HG03571 (cell line): ENCODE results near the gene PBX4.

Experiments used
- ATAC-seq: cut with Tn5 transposase; IDR thresholded peaks from one replicate; pipeline ENCODE4 v1.9.1; 2021; ENCODE audit not compliant: unreplicated experiment

Gene PBX4

DNA sequence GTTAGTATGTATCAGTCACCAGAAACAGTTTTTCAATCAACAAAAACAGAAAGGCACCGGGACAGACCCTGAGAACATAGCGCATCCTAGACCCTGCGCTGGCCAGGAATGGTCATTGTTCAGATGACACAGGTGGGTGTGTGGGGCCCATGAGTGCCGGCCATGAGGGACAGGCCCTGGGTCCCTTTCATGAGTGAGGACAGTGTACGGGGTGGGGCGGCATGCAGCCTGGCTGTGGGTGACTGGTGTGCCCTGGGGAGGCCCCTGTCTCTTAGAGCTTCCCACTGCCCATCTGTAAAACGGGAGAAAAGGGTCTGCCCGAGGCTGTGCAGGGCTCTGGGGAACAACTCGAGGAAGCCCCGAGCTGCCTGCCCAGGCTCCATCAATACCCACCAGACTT lies 25.8 kb downstream of the PBX4 start:
- ATAC-seq = no peak

DNA sequence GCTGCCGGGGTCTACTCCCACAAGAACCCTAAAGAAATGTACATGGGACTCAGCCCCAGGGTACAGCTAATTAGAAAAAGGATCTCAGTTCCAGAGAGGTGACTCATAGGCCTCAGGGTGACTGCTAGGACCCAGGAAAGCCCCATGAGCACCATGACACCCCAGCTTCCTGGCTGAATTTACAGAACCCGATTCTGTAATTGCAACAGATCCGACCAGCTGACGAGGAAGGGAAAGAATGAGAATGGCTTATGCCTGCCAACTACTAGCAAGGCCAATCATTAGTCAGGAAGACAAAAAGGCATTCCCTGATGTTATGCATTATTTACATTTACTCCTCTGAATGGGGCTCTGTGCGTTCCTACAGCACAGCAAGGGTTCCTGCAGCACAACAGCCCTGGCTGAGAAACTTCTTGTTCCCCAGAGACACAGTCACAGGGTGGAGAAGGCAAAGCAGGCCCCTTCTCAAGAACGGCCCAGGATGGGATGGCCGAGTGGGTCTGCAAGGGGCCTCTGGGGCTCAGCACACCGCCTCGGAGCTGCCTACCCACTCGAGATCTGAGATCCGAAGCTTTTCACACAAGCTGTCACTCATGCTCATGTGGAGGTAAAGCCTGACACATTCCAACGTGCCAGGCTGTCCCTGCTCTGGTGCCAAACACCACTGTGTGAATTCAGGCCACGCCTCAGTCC lies 27.2 kb downstream of the PBX4 start:
- peak; percentile 51 for ATAC-seq

DNA sequence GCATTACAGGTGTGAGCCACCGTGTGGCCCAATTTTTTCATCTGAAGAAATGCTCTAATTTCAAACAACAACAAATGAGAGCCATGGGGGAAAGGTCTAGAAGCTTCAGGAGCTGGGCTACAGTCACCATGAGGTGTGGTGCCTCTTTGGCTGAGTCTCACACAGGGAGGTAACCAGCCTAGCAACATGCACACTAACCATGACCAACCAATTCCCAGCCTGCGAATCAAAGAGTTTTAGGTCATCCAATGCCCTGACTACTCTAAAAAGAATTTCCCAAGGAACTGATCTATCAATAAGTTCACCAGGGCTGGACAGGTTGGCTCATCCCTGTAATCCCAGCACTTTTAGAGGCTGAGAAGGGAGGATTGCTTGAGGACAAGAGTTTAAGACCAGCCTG lies 29.9 kb downstream of the PBX4 start:
- no peak for ATAC-seq

DNA sequence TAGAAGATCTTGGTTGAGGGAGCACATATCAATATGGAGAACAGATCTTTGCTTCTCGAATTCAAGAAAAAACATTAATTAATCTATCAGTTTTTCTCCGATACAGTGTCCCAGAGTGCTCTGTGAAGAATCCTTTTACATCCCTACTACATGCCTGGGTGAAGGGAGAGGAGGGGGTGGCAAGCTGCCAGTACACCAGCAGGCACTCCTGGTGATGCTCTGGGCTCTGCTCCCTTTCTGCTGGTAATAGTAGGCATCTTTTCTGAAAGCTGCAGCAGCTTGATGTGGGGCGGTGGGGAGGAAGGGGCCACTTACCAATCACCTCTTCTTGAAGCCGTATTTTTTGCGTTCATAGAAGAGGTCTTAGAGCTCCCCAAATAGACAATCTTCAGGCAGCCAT lies 30.7 kb downstream of the PBX4 start:
- ATAC-seq = no peak

DNA sequence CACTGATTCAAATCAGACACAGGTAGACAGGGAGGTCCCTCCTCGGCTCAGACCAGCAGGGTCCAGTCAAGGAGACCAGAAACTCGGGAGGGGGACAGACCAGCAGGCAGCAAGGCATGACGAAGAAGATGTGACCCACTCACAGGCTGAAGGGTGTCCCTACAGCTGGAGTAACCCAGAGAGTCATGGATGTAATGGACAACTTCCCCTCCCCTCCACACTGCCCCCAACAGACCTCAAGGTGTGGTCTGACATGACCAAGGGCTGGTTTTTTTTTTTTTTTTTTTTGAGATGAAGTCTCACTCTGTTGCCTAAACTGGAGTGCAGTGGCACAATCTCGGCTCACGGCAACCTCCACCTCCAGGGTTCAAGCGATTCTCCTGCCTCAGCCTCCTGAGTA lies 34.1 kb downstream of the PBX4 start:
- ATAC-seq = no peak

DNA sequence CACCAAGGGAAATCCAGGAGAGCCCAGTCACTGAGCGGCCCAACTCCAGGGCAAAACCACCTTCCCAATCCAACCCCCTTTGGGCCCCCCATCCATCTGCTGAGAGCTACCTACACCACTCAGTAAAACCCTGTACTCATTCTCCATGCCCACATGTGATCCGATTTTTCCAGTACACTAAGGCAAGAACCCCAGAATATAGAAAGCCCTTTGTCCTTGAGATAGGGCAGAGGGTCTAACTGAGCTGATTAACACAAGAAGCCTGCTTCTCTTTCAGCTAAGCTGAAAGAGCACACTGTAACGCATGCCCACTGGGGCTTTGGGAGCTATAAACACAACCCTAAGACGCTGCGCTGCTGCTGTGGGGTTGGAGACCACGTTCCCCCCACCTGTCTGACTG lies 36.0 kb downstream of the PBX4 start:
- no peak for ATAC-seq

DNA sequence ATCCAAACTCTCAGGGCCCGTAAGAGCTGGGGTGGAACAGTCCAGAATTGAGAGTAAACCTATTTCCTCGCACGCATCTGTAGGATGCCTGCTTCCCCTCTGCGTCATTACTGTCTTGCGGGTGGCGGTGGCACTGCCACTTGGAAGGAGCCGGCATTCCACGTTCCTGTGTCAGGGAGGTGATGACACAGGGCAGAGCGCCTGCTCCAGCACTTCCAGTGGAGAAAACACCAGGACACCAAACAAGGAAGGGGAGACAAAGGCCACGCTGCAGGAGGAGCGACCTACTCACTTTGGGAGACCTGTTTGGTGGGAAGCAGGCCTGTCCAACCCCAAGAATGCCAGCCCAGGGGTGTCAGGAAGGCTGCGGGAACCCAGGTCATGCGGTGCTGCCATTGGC lies 37.1 kb downstream of the PBX4 start:
- no peak for ATAC-seq

DNA sequence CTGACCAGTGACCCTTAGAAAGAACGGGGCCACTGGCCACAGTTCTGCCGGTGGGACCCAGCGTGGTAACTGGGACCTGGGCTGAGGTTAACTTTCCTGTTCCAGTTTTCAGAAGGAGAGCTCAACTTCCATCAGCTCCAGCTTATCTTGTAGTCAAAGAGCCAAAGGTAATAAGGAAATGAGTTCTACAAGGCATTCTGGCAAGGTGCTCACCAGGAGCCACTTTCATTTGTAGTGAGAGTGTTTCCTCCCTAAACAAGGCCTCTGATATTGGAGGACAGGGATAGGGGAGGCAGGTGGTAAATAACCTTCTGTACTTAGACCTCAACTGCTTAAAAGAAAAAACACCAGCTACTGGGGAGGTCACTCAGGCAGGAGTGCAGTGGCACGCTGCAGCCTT lies 38.1 kb downstream of the PBX4 start:
- no peak for ATAC-seq

DNA sequence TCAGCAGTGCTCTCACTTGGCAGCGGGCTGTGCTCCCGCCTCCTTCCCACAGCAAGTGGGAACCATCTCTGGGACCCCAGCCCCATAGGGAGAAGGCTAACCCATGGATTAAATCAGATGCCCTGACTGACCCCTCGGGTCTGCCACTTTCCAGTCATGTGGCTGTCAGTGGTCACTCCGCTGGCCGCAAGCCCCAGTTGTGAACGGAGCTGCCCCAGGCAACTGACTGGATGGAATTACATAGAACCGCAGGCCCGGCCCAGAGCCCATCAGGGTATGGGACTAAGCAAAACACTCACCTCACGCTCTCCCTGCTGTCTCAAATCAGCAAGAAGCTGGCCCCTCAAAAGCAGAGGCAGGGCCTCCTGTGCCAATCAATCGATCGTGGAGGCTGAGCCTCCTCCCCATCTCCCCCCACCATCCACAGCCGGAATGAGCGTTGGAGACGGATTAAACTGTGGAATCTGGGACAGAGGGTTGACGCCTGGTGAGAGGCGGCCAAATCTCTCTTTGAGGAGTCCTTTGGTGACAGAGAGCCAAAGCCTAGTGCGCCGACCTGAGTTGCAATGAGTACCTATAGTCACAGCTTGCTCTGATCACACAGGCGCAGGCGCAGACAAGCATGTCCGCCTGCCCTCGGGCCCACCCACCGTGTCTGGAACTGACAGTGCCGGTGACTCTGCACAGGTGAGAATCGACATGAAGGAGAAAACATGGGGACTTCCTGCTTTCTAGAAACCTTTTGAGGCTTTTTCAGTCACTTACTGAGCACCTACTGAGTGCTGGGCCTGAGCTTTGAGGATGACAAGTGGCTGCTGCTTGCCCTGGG lies 38.7 kb downstream of the PBX4 start:
- ATAC-seq = no peak

DNA sequence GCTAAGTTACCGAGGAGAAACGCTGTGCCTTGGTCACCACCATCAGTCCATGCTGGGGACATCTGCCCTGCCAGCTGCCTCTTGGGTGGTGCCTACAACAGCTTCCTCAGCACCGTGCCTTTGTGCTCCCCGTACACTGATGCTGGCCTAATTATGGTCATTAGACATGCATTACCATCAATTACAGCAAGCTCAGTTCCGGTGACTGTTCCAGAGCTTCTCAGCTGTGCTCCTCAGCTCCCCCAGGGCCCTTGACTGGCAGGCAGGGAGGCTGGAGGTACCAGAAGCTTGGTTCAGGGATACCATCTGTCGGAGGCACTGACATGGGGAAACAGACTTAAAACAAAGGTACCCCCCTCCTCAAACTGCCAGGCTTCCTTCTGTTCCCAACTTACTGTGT lies 40.2 kb downstream of the PBX4 start:
- no peak for ATAC-seq

DNA sequence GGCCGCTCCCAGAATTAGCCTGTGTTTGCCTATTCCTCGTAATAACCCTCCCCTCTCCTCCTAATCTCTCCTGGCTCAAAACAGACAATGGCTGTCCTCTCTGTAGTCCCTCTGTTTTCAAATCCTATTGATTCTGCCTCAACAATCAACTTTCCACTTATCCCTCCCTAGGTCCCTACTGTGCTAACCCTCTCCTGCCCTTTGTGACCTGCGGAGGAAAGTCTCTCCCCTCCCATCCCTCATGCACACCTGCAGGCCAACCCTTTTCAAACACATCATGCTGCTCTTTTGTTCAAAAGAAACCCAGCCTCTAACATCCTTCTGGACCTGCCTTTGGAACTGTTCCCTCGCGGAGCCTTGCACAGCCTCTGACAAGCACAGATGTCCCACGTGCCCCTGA lies 43.1 kb downstream of the PBX4 start:
- ATAC-seq = no peak

DNA sequence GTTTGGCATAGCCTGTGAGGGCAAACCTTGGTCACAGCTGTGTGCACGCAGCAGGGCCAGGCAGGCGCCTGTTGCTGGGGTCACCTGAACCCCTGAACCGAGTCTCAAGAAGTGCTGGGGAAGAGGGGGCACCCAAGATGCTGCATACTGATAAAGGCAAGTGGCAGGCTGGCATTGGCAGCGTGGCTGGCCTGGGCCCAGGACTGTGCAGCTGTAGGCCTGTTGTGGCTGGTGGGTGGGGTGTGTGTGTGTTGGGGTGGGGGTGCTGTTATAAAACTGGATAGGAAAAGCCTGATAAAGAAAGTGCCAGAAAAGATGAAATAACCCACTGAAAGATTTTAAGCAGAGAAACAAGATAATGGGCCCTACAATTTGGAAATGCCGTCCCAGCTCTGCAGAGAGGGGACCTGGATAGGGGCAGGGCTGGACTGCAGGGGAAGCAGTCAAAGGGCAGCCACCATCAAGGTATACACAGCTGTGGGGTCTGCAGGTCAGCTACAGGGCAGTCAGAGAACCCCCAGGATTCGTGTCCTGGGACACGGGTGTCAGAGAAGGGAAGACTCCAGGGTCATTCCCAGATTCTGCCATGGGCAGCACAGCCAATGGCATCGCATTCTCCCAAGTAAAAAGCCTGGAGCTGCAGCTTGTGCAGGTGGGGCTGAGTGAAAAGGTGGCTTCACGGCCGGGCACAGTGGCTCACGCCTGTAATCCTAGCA lies 47.3 kb downstream of the PBX4 start:
- no peak for ATAC-seq

DNA sequence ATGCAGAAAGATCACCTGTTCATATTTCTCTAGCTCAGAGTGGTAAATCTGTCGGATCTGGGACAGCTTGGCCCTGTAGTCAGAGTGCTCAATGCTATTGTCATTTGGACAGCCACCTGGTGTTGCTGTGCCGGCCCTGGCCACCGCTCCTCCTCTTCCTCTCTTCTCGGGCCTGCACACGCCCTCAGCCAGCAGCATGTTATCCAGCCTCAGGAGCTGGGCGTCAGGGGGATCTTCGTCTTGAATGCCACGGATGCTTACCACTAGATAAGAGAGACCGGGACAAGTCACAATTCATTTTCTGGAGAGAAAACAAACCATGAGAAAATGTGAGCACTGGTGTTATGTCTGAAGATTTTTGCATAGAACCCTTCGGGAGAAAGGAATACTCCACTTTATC lies 47.9 kb downstream of the PBX4 start:
- ATAC-seq = no peak

DNA sequence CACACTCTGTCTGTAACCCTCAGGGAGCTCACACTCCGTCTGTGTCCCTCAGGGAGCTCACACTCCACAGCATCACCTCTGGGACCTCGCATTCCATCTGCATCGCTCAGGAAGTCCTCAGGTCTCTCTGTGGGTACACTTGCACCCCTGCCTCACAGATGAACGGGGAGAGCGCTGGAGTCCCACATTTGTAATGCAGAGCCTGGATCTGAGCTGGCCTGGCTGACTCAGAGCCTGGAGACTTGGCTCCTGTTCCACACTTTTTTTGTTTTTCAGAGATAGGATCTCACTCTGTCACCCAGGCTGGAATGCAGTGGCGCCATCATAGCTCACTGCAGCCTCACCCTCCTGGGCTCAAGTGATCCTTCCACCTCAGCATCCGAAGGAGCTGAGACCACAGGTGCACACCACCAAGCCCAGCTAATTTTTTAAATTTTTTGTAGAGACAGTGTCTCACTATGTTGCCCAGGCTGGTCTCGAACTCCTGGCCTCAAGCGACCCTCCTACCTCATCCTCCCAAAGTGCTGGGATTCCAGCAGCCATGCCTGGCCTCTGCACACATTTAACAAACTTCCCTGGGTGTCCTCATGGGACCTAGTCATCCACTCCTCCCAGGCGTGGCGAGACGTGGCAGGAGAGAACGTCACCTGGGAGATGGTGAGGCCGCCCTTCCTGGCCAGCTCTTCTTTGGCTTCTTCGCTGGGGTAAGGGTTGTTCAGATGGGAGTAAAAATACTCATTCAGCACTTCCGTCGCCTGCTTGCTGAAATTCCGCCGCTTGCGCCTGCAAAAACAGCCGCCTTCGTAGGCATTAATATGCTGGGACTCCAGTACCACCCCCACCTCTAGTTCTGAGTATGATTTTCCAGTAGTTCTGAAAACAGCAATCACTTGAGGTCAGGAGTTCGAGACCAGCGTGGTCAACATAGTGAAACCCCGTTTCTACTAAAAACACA lies 49.4 kb downstream of the PBX4 start:
- no peak for ATAC-seq

DNA sequence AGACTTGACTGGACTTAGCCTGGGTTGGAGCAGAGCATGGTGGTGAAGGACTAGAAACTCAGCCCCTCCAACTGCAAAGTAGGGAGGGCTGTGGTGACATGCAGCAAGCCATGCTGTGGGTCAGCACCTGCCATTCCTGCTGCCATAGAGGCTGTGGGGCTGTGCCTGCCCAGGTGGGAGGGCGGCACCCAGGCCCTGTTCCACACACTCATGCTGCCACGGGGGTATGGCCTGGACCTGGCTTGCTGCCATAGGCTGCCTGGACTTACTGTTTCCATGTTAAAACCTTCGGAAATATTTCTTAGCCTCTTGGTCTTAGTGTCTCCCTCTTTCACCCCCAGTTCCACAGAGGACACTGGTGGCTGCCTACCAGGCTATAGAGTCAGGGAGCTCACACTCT lies 51.1 kb downstream of the PBX4 start:
- ATAC-seq = no peak

DNA sequence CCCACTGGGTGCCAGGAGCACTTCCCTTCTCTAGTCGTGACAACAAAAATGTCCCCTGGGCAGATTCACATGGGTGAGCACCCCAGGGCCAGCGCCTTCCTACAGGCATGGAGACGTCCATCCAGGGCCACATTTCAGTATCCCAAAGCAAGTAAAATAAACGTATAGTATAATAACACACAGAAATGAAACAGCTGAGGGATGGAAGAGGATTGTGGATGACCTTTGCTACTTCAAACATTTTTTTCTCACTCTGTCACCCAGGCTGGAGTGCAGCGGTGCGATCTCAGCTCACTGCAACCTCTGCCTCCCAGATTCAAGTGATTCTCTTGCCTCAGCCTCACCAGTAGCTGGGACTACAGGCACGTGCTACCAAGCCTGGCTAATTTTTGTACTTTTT lies 52.2 kb downstream of the PBX4 start:
- no peak for ATAC-seq

DNA sequence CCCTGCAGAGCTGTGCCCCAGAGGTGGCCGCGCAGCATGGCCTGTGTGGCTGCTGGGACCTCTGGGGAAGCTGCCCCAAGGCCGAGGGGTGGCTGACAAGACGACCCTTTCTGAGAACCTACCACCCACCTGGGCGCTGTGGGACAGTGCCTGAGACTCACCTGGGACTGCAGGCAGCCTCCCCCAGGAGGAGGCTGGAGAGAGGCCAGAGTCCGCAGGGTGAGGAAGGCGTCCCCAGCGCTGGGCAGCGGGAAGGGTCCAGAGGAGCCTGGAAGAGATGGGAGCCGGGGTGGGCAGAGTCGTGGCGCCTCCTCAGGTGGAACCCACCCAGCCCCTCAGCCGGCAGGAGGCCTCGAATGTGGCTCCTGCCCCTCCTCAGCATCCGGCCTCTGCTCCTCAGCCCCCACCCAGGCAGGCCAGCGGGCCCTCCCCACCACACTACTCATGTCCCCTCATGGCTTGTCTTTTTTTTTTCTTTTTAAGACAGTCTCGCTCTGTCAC lies 55.1 kb downstream of the PBX4 start:
- no peak for ATAC-seq

DNA sequence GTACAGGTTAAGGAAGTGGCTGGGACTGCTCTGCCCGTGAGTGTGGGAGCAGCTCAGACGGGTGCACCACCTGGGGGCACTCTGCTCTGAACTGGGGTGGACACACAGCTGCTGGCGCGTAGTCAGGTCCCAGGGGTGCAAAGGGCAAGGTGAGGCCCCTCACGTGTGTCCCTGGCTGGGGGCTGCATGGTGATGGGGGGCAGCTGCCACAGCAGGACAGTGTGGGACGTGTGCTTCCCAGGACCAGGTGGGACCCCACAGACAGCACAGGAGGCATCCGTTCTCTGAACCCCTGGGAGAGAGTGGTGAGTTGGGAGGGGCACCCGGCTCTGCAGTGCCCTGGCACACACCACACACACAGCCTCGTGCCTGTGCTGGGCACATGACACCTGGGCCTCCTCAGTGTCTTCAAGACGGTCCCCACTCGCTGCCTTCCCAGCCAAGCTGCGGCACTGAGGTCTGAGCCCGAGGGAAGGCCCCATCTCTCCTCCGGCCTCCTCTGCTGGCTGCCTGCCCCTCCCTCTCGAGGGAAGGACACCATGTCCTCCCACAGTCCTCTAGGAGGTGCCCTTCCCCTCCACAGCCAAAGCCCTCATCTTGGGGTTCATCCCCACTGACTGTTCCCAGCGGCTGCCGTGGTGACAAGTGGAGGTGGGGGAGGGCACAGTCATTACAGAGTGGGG lies 55.7 kb downstream of the PBX4 start:
- no peak for ATAC-seq

DNA sequence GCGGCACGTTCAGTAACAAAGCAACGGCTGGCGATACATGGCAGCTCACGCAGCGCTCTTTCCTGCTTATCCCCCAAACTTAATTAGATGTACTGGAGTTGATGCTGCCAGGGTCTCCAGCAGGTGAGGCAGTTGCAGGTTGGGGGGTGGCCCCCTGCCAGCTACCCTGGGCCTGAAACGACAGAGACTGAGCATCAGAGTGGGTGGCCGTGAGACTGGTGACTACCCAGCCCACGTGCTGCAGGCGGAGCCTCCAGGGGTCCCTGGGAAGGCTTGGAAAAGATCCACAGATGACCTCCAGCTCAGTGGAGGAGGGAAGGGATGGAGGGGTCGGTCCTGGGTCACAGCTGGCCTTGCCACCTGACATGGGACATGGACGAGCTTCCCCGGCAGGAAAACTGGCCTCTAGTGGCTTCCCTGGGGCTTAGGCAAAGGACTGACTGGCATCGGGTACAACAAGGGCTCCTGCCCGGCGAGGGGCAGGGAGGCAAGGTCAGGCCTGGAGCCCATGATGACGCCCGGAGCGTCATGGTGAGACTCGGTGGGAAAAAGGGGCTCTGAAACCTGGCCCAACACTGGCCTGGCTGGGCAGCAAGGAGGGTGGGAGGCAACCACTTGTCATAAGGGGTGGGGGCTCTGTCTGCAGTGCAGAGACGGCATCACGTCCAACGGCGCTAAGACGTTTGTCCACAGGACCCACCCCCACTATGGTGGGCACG lies 56.4 kb downstream of the PBX4 start:
- no peak for ATAC-seq

DNA sequence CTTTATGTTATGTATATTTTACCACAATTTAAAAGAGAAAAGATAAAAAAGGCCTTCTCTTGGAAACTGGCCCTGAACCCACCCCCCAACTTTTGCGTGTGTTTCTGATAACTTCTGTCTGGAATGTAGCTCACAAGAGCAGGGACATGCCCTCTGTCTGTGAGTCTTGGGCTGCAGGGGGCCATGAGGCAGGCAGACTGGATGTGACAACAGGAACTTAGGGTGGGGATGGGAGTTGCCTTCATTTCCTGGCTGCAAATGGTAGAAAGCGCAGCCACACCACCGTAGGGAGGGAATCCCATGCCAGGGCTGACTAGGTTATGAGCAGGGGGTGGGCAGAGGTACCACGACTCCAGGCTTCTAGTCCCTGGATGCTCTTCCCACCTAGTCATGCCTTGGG lies 58.6 kb downstream of the PBX4 start:
- ATAC-seq = no peak
